Measurements from ENCODE around the gene OR14J1. TPM values are rescaled to one million over a fixed set of nuclear protein-coding genes. Genes with fewer than 3 reads are reported as not detected.

OR14J1 gene, protein sequence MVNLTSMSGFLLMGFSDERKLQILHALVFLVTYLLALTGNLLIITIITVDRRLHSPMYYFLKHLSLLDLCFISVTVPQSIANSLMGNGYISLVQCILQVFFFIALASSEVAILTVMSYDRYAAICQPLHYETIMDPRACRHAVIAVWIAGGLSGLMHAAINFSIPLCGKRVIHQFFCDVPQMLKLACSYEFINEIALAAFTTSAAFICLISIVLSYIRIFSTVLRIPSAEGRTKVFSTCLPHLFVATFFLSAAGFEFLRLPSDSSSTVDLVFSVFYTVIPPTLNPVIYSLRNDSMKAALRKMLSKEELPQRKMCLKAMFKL
- not detected for total RNA-seq

GRCh38 chr6:29301316-29301715 lies at the start of gene OR14J1:
Gene OR14J1 (plus strand): TSS chr6:29301701. CDS start chr6:29306690, 4,989 bp downstream.
- Histone ChIP-seq H3K4me1 (no peaks in the 10 kb centered on the region), H3K27me3 (no peaks in the 10 kb centered on the region), H3K9me3 (no peaks in the 10 kb centered on the region), H3K27ac (no peak within 1 kb of the TSS), H3K4me3 (no peak within 1 kb of the TSS), H3K36me3 (no peaks in the 10 kb centered on the region)
- WGBS, 2 donors: 43 to 51% methylated on average over 3 of the region's 3 CpGs
- TF ChIP-seq, protein P1, sequence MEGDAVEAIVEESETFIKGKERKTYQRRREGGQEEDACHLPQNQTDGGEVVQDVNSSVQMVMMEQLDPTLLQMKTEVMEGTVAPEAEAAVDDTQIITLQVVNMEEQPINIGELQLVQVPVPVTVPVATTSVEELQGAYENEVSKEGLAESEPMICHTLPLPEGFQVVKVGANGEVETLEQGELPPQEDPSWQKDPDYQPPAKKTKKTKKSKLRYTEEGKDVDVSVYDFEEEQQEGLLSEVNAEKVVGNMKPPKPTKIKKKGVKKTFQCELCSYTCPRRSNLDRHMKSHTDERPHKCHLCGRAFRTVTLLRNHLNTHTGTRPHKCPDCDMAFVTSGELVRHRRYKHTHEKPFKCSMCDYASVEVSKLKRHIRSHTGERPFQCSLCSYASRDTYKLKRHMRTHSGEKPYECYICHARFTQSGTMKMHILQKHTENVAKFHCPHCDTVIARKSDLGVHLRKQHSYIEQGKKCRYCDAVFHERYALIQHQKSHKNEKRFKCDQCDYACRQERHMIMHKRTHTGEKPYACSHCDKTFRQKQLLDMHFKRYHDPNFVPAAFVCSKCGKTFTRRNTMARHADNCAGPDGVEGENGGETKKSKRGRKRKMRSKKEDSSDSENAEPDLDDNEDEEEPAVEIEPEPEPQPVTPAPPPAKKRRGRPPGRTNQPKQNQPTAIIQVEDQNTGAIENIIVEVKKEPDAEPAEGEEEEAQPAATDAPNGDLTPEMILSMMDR (IDR thresholded peaks at IDR 0.05): no peak
- TF ChIP-seq POLR2A (IDR thresholded peaks at IDR 0.05): no peak
- TF ChIP-seq EP300 (IDR thresholded peaks at IDR 0.05): no peak
- DNase-seq (ENCODE audit: low spot score in 2 of 2): no peak

DNA sequence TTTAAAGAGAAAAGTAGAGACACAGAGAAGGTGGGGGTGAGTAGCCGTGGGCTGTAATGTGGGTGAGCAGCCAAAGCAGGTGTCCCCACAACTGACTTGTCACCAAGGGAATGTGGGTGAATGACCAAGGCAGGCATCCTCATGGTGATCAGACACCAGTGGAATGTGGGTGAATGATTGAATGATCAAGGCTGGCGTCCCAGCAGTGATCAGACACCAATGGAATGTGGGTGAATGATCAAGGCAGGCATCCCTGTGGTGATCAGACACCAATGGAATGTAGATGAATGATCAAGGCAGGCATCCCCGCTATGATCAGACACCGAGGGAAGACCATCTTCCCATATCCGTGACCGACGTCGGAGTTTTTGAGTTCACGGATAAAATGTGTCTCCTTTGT lies 49.8 kb upstream of the OR14J1 start:
- no peak for DNase-seq (ENCODE audit: low spot score in 2 of 2)
- Histone ChIP-seq H3K9me3 (peaks cover 0 to 40% (median 0%) of the 10 kb centered on the region in 4 donors), H3K4me1 (no peaks in the 10 kb centered on the region), H3K4me3 (no peak overlapping the region), H3K27me3 (no peaks in the 10 kb centered on the region), H3K27ac (no peak overlapping the region), H3K36me3 (no peaks in the 10 kb centered on the region)
- TF ChIP-seq EP300 (IDR thresholded peaks at IDR 0.05) (no peak), POLR2A (IDR thresholded peaks at IDR 0.05) (no peak)
- TF ChIP-seq, protein P1 (IDR thresholded peaks at IDR 0.05): no peak
- WGBS, 2 donors: 88 to 92% methylated on average over 9 of the region's 9 CpGs

DNA sequence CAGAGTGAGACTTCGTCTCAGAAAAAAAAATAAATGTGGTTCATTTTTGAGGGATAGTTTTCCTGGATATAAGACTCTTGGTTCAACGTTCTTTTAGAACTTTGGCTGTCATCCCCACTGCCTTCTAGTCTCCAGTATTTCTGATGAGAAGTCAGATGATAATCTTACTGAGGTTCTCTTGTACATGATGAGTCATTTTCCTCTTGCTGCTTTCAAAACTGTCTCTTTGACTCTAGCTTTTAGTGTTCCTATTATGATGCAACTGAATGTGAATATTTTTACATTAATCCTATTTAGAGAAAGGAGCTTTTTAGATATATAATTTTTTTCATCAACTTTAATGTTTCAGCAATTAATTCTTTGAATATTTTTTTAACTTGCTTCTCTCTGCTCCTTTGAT lies 46.0 kb upstream of the OR14J1 start:
- TF ChIP-seq EP300 (IDR thresholded peaks at IDR 0.05) (no peak), POLR2A (IDR thresholded peaks at IDR 0.05) (no peak)
- TF ChIP-seq, protein P1 (IDR thresholded peaks at IDR 0.05): no peak
- Histone ChIP-seq H3K27me3 (no peaks in the 10 kb centered on the region), H3K36me3 (no peaks in the 10 kb centered on the region), H3K4me3 (no peak overlapping the region), H3K9me3 (peaks cover 0 to 33% (median 0%) of the 10 kb centered on the region in 4 donors), H3K27ac (no peak overlapping the region), H3K4me1 (no peaks in the 10 kb centered on the region)
- no peak for DNase-seq (ENCODE audit: low spot score in 2 of 2)
- WGBS, 2 donors: 84 to 87% methylated on average over 2 of the region's 2 CpGs

- H3K9me3 ChIP-seq: peaks cover 0 to 12% (median 0%) of the 10 kb centered on the region in 4 donors
- 53 to 59% methylated on average over 2 of the region's 2 CpGs for WGBS, 2 donors
- no peaks in the 10 kb centered on the region for H3K27me3 ChIP-seq
- no peaks in the 10 kb centered on the region for H3K36me3 ChIP-seq
- no peak overlapping the region for H3K4me3 ChIP-seq
- TF ChIP-seq, protein P1 (IDR thresholded peaks at IDR 0.05): no peak
- TF ChIP-seq POLR2A (IDR thresholded peaks at IDR 0.05) (no peak), EP300 (IDR thresholded peaks at IDR 0.05) (no peak)
- no peak for DNase-seq (ENCODE audit: low spot score in 2 of 2)
- H3K4me1 ChIP-seq: no peaks in the 10 kb centered on the region
- H3K27ac ChIP-seq: no peak overlapping the region
Measured at GRCh38 chr6:29259721-29260120, 41.8 kb upstream of the OR14J1 start.

DNA sequence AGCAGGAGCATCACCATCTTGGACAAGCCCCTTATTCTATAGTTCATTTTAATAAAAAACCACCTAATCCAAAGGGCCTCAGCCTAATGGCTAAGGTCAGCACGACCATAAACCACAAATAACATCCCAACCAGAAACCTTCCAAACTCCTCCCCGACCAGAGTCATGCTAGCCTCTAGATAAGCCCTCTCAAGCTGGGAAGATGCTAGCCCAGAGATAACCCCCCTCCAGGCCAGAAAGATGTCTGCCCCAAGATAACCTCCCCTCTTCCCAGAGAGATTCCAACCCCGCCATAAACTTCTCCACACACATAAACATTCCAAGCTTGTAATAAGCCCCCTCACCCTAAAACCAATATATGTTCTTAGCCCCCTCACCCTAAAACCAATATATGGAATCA lies 38.5 kb upstream of the OR14J1 start:
- no peaks in the 10 kb centered on the region for H3K36me3 ChIP-seq
- 62 to 68% methylated on average over 3 of the region's 3 CpGs for WGBS, 2 donors
- TF ChIP-seq POLR2A (IDR thresholded peaks at IDR 0.05): no peak
- no peak for TF ChIP-seq EP300 (IDR thresholded peaks at IDR 0.05)
- TF ChIP-seq, protein P1 (IDR thresholded peaks at IDR 0.05): no peak
- no peak for DNase-seq (ENCODE audit: low spot score in 2 of 2)
- H3K4me1 ChIP-seq: no peaks in the 10 kb centered on the region
- no peaks in the 10 kb centered on the region for H3K27me3 ChIP-seq
- H3K4me3 ChIP-seq: no peak overlapping the region
- H3K9me3 ChIP-seq: no peaks in the 10 kb centered on the region
- H3K27ac ChIP-seq: no peak overlapping the region
